Smooth muscle cell (in vitro differentiated cells): ENCODE data around the gene KCNK7. TPM values are rescaled to one million over a fixed set of nuclear protein-coding genes. Genes with fewer than 3 reads are reported as not detected.
"Not testable (repeated sequence)": the region's sequence is repeated elsewhere in the genome, so short reads cannot be mapped to it uniquely, and the experiment has no call there.

Source experiments
- DNase-seq: peaks from one replicate; lab custom pipeline; 2025; ENCODE audit not compliant: unreplicated experiment; lab: John Stamatoyannopoulos, UW
- H2AFZ ChIP-seq: fragments of 200-600 bp; sonication (generic); 2 replicates; pipeline ENCODE4 v1.6.0; 2016; ENCODE audit warnings: antibody characterized with exemption, low read depth, mild to moderate bottlenecking
- H3F3A ChIP-seq: fragments of 200-600 bp; sonication (generic); 2 replicates; pipeline ENCODE4 v1.6.0; 2017; ENCODE audit warnings: antibody characterized with exemption, low read depth
- H3K27ac ChIP-seq: fragments of 200-600 bp; sonication (generic); 2 replicates; pipeline ENCODE4 v1.5.1; 2016; ENCODE audit warnings: low read depth, mild to moderate bottlenecking
- H3K27me3 ChIP-seq: fragments of 200-600 bp; sonication (generic); 2 replicates; pipeline ENCODE4 v1.6.1; 2016; ENCODE audit warnings: low read depth, mild to moderate bottlenecking
- H3K36me3 ChIP-seq: fragments of 200-600 bp; sonication (generic); 2 replicates; pipeline ENCODE4 v1.5.1; 2016; ENCODE audit warnings: low read depth
- H3K4me1 ChIP-seq: fragments of 200-600 bp; sonication (generic); 2 replicates; pipeline ENCODE4 v1.5.1; 2016; ENCODE audit warnings: low read depth
- H3K4me2 ChIP-seq: fragments of 200-600 bp; sonication (generic); 2 replicates; pipeline ENCODE4 v1.6.0; 2016; ENCODE audit warnings: mild to moderate bottlenecking
- H3K4me3 ChIP-seq: fragments of 200-600 bp; sonication (generic); 2 replicates; pipeline ENCODE4 v1.5.1; 2016; ENCODE audit warnings: mild to moderate bottlenecking
- H3K79me2 ChIP-seq: fragments of 200-600 bp; sonication (generic); 2 replicates; pipeline ENCODE4 v1.6.0; 2016; ENCODE audit warnings: low read depth, mild to moderate bottlenecking
- H3K9ac ChIP-seq: fragments of 200-600 bp; sonication (generic); 2 replicates; pipeline ENCODE4 v1.6.0; 2016; ENCODE audit warnings: low read depth
- H3K9me3 ChIP-seq: fragments of 200-600 bp; sonication (generic); replicated peaks from 2 replicates; pipeline ENCODE4 v1.5.1; 2016; ENCODE audit warnings: low read depth
- H4K20me1 ChIP-seq: fragments of 200-600 bp; sonication (generic); 2 replicates; pipeline ENCODE4 v1.6.0; 2016; ENCODE audit warnings: low read depth
- CTCF ChIP-seq: fragments of 200-600 bp; sonication (generic); IDR thresholded peaks from 2 replicates; pipeline ENCODE4 v1.5.1; 2017; ENCODE audit warnings: borderline replicate concordance, mild to moderate bottlenecking, antibody characterized with exemption; ENCODE audit not compliant: insufficient read depth, poor library complexity, severe bottlenecking
- WGBS: methylation state at CpG from one replicate; pipeline ENCODE4 v1.1.7; 2016; ENCODE audit warnings: low lambda C conversion rate; 5-methylcytosine and 5-hydroxymethylcytosine counted together
- polyA plus RNA-seq: library from polyadenylated mRNA; unstranded; fragments of >200 nt; fragmentation: Nextera tagmentation; extraction: Ambion mirVana; gene quantifications from 2 replicates; pipeline ENCODE4 v1.2.1, GENCODE V29; 2016
- total RNA-seq: library from RNA; depleted of rRNA; stranded (reverse); fragments of >200 nt; gene quantifications from 2 replicates; pipeline ENCODE4 v1.2.3, GENCODE V29; 2014

Gene KCNK7
- total and polyA plus RNA-seq, 2 experiments from 2014 or later = not detected

GRCh38 chr11:65641297-65642013 is 45.9 kb upstream of the KCNK7 start:
- H2AFZ ChIP-seq = no peak overlapping the region
- H3K9ac ChIP-seq = no peak overlapping the region
- H3K27me3 ChIP-seq = no peaks in the 10 kb centered on the region
- H3K4me3 ChIP-seq = no peak overlapping the region
- no peaks in the 10 kb centered on the region for H3K9me3 ChIP-seq
- DNase-seq = no peak
- H3K79me2 ChIP-seq = no peaks in the 10 kb centered on the region
- peaks cover 11% of the 10 kb centered on the region for H3F3A ChIP-seq
- peak overlapping the region; percentile 13 for H3K4me2 ChIP-seq
- no peaks in the 10 kb centered on the region for H3K36me3 ChIP-seq
- peaks cover 14% of the 10 kb centered on the region for H4K20me1 ChIP-seq
- WGBS = 81% methylated on average over 15 of the region's 16 CpGs
- no peak for TF ChIP-seq CTCF
- peaks cover 13% of the 10 kb centered on the region for H3K4me1 ChIP-seq
- H3K27ac ChIP-seq = no peak overlapping the region

GRCh38 chr11:65640483-65641296 is 45.1 kb upstream of the KCNK7 start:
- peaks cover 11% of the 10 kb centered on the region for H3F3A ChIP-seq
- H4K20me1 ChIP-seq = peaks cover 14% of the 10 kb centered on the region
- H3K27me3 ChIP-seq = no peaks in the 10 kb centered on the region
- H2AFZ ChIP-seq = no peak overlapping the region
- no peak for DNase-seq
- H3K36me3 ChIP-seq = no peaks in the 10 kb centered on the region
- no peak overlapping the region for H3K27ac ChIP-seq
- peaks cover 13% of the 10 kb centered on the region for H3K4me1 ChIP-seq
- no peak overlapping the region for H3K4me2 ChIP-seq
- 98% methylated on average over 33 of the region's 35 CpGs for WGBS
- H3K79me2 ChIP-seq = no peaks in the 10 kb centered on the region
- H3K9me3 ChIP-seq = no peaks in the 10 kb centered on the region
- TF ChIP-seq CTCF = no peak
- H3K4me3 ChIP-seq = no peak overlapping the region
- H3K9ac ChIP-seq = no peak overlapping the region

GRCh38 chr11:65639623-65640482 is 44.3 kb upstream of the KCNK7 start:
- Histone ChIP-seq H3K4me2 (no peak overlapping the region), H3K9me3 (no peaks in the 10 kb centered on the region), H3K27me3 (no peaks in the 10 kb centered on the region), H3K27ac (no peak overlapping the region), H2AFZ (no peak overlapping the region), H3K4me3 (no peak overlapping the region), H3K4me1 (peaks cover 13% of the 10 kb centered on the region), H3K36me3 (no peaks in the 10 kb centered on the region), H4K20me1 (peaks cover 14% of the 10 kb centered on the region), H3F3A (peaks cover 11% of the 10 kb centered on the region), H3K79me2 (no peaks in the 10 kb centered on the region), H3K9ac (no peak overlapping the region)
- no peak for DNase-seq
- 95% methylated on average over 8 of the region's 8 CpGs for WGBS
- TF ChIP-seq CTCF = no peak

DNA sequence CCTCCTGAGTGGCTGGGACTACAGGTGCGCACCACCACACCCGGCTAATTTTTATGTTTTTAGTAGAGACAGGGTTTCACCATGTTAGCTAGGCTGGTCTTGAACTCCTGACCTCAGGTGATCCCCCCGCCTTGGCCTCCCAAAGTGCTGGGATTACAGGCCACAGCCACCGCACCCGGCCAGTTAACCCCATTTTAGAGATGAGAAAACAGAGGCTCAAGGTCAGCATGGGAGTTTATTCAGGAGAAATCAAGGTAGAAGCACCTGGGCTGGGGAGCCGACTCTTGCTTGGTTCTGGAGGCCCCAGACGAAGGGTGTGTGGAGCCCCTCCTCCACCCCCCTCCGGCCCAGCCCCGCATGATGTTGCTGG is 43.6 kb upstream of the KCNK7 start:
- H3K4me1 ChIP-seq = peaks cover 13% of the 10 kb centered on the region
- peaks cover 11% of the 10 kb centered on the region for H3F3A ChIP-seq
- H4K20me1 ChIP-seq = peaks cover 14% of the 10 kb centered on the region
- not testable (repeated sequence) for H3K9me3 ChIP-seq, DNase-seq, H3K9ac ChIP-seq, H3K4me3 ChIP-seq, H3K4me2 ChIP-seq, H3K27ac ChIP-seq, H3K79me2 ChIP-seq, H3K36me3 ChIP-seq, H2AFZ ChIP-seq, H3K27me3 ChIP-seq
- 100% methylated on average over 9 of the region's 9 CpGs for WGBS
